Bone marrow (tissue), 2 donors: ENCODE results near the gene SPSB4.

Source experiments
- DNase-seq, 2 donors: peaks; one replicate each; lab custom pipeline; 2025; lab: John Stamatoyannopoulos, UW

SPSB4 gene

GRCh38 chr3:141055136-141055535, 4.0 kb downstream of the SPSB4 start:
- DNase-seq: no peak

- DNase-seq: no peak
Observed at GRCh38 chr3:141055536-141056445, 4.6 kb downstream of the SPSB4 start.

- no peak for DNase-seq
Observed at GRCh38 chr3:141056751-141057171, 5.6 kb downstream of the SPSB4 start.

- no peak for DNase-seq
Observed at GRCh38 chr3:141057436-141057835, 6.3 kb downstream of the SPSB4 start.

- DNase-seq: no peak
Observed at GRCh38 chr3:141057946-141058800, 7.0 kb downstream of the SPSB4 start.

- DNase-seq: no peak
Observed at GRCh38 chr3:141058996-141059395, 7.8 kb downstream of the SPSB4 start.

GRCh38 chr3:141059816-141060215, 8.7 kb downstream of the SPSB4 start:
- no peak for DNase-seq

GRCh38 chr3:141060327-141060726, 9.2 kb downstream of the SPSB4 start:
- no peak for DNase-seq

- DNase-seq: no peak
Observed at GRCh38 chr3:141063831-141064230, 12.7 kb downstream of the SPSB4 start.

GRCh38 chr3:141064255-141064926, 13.2 kb downstream of the SPSB4 start:
- DNase-seq: no peak

- no peak for DNase-seq
Observed at GRCh38 chr3:141065258-141065657, 14.1 kb downstream of the SPSB4 start.

GRCh38 chr3:141065841-141066805, 15.0 kb downstream of the SPSB4 start:
- no peak for DNase-seq

- no peak for DNase-seq
Observed at GRCh38 chr3:141067206-141067974, 16.2 kb downstream of the SPSB4 start.

- no peak for DNase-seq
Observed at GRCh38 chr3:141070229-141070628, 19.1 kb downstream of the SPSB4 start.

- no peak for DNase-seq
Observed at GRCh38 chr3:141070727-141071357, 19.7 kb downstream of the SPSB4 start.

- DNase-seq: no peak
Observed at GRCh38 chr3:141071681-141072260, 20.6 kb downstream of the SPSB4 start.

GRCh38 chr3:141072950-141073349, 21.8 kb downstream of the SPSB4 start:
- no peak for DNase-seq

GRCh38 chr3:141073580-141073979, 22.4 kb downstream of the SPSB4 start:
- no peak for DNase-seq

- no peak for DNase-seq
Observed at GRCh38 chr3:141074529-141074928, 23.4 kb downstream of the SPSB4 start.
